Heart right ventricle (tissue), 16 donors: ENCODE results near the gene BRAT1. TPM values are rescaled to one million over a fixed set of nuclear protein-coding genes. Genes with fewer than 3 reads are reported as not detected.

Experiments
- ATAC-seq, 8 donors: fragments of 200-7000 bp; cut with Tn5 transposase; one replicate each; pipeline ENCODE4 v1.9.1; 2020; ENCODE audit warnings: mild to moderate bottlenecking in 8 of 8, moderate library complexity in 8 of 8, moderate number of reproducible peaks in 1 of 8
- DNase-seq, 2 donors: peaks; one replicate each; pipeline ENCODE4 v3.0.0-alpha.2; 2020
- H3K27ac ChIP-seq, 10 donors: fragments of 200-600 bp; sonication (generic) in 2 of 10; one replicate each; pipeline versions ENCODE4 v1.5.0 to v1.8.0; 2020 to 2022; ENCODE audit warnings: mild to moderate bottlenecking in 3 of 10
- H3K27me3 ChIP-seq, 7 donors: fragments of 200-600 bp; one replicate each; pipeline ENCODE4 v1.8.0; 2021 to 2022; ENCODE audit warnings: mild to moderate bottlenecking in 2 of 7
- H3K36me3 ChIP-seq, 9 donors: fragments of 200-600 bp; sonication (generic) in 1 of 9; one replicate each; pipeline versions ENCODE4 v1.5.0 to v1.8.0; 2020 to 2022; ENCODE audit warnings: mild to moderate bottlenecking in 2 of 9
- H3K4me1 ChIP-seq, 9 donors: fragments of 200-600 bp; sonication (generic) in 1 of 9; one replicate each; pipeline versions ENCODE4 v1.5.0 to v1.8.0; 2020 to 2022; ENCODE audit warnings: mild to moderate bottlenecking in 4 of 9
- H3K4me3 ChIP-seq, 10 donors: fragments of 200-600 bp; sonication (generic) in 2 of 10; one replicate each; pipeline versions ENCODE4 v1.5.0 to v1.8.0; 2020 to 2022; ENCODE audit warnings: mild to moderate bottlenecking in 7 of 10, moderate library complexity in 2 of 10
- H3K9me3 ChIP-seq, 11 donors: fragments of 200-600 bp in 10 of 11; sonication (generic) in 2 of 11; one replicate each; pipeline versions ENCODE4 v1.5.0 to v1.8.0; 2013 to 2022; ENCODE audit warnings: mild to moderate bottlenecking in 2 of 11, control low read depth in 1 of 11, moderate library complexity in 1 of 11
- WGBS, 2 donors: extraction: QIAGEN DNeasy Blood & Tissue Kit; methylation state at CpG; one replicate each; pipeline ENCODE4 v1.1.7; 2013; ENCODE audit warnings: inconsistent platforms in 1 of 2; 5-methylcytosine and 5-hydroxymethylcytosine counted together
- intact Hi-C, 10 donors: fragments of 100-400 bp; cut with DNase I; formaldehyde crosslinking; loops; one replicate each; pipeline versions ENCODE4 v1.11.1 to v1.14.2; 2022
- polyA plus RNA-seq, 2 donors: library from polyadenylated mRNA; stranded (reverse); fragments of 200-250 nt; gene quantifications; one replicate each; pipeline ENCODE4 v1.2.3, GENCODE V29; 2013
- total RNA-seq, 10 donors: library from RNA; stranded (reverse); fragmentation: NEBNext Ultra II Directional in 3 of 10; extraction: Animal tissue kit (Norgen Biotek cat#: 25700) in 3 of 10; gene quantifications; one replicate each; pipeline versions ENCODE4 v1.2.1 to v1.2.4, GENCODE V29; 2021 to 2023
- TF ChIP-seq, protein P1 (sequence below), 9 donors: fragments of 200-600 bp; sonication (generic) in 2 of 9; IDR thresholded peaks; one replicate each; pipeline versions ENCODE4 v1.5.0 to v1.8.0; 2021 to 2022; ENCODE audit warnings: antibody characterized with exemption in 9 of 9, mild to moderate bottlenecking in 5 of 9, moderate library complexity in 1 of 9
- donor health status: Arrhythmogenic right ventricular cardiomyopathy.
- donor health status: ischemic (EF 13 %, LVEDD 7.1; RV severe dilation, severe dysfunction).
- donor health status: healthy with polysubstance abuse.
- donor health status: DM: no; HTN: yes; CAD: no.
- donor health status: DM: no; HTN: no; CAD: no.
- donor health status: ischemic (EF 25% LVEDD 6.9; RV normal size, moderate dysfunction).
- donor health status: ischemic (EF 25% LVEDD 5.7; RV mildly dilated, moderate dysfunction).
- donor health status: healthy.
- donor health status: DM: yes; HTN: yes; CAD: no.
- donor health status: Ischemic cardiomyopathy.
- donor health status: ischemic (EF 35%, LVEDD 5.7; RV mildly dilated, moderate dysfunction).
- donor health status: nonischemic (EF 11% LVEDD 7.7; RV severe dilation, severe dysfunction).
- donor health status: DM: yes; HTN: yes; CAD: no.
- donor health status: PGD.
- donor health status: ischemic (EF 29% LVEDD 5.4; RV normal size, mild dysfunction).
- donor health status: nonischemic (EF 23%, LVEDD 6.1; RV moderate dilation, normal function).

The BRAT1 gene
- total and polyA plus RNA-seq, 12 donors = 10.6 to 22.8 (median 13.9) TPM

DNA sequence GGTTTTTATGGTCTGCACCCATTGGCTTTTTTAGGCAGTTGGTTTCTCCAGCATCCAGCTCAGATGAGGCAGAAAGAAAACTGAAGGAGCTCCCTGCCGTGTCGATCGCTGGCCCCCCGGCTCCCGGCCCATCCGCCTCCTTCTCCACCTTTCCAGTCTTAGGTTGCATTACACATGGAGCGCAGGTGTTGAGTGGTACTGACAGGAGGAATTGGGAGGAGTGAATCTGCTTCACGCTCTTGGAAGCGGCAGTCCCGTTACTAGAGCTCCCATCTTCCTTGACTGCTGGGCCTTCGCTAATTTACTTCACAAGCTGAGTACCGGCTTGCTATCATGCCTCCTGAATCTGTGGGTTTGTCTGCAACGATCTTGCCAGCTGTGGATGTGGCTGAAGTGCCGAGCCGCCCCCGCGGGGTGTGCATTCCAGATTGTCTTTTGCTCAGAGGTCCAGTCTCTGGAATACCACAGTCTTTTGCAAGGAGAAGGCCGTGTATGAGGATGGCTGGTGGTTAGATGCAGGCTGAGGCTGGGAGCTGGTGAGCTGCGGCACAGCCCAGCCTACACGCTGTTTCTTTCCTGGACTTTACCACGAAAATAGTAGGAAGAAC, 20.5 kb upstream of the BRAT1 start:
- Histone ChIP-seq H3K36me3 (peaks cover 0 to 68% (median 20%) of the 10 kb centered on the region in 9 donors), H3K4me1 (no peaks in the 10 kb centered on the region), H3K27me3 (no peaks in the 10 kb centered on the region), H3K4me3 (no peak overlapping the region), H3K9me3 (no peaks in the 10 kb centered on the region), H3K27ac (no peak overlapping the region)
- TF ChIP-seq, protein P1, sequence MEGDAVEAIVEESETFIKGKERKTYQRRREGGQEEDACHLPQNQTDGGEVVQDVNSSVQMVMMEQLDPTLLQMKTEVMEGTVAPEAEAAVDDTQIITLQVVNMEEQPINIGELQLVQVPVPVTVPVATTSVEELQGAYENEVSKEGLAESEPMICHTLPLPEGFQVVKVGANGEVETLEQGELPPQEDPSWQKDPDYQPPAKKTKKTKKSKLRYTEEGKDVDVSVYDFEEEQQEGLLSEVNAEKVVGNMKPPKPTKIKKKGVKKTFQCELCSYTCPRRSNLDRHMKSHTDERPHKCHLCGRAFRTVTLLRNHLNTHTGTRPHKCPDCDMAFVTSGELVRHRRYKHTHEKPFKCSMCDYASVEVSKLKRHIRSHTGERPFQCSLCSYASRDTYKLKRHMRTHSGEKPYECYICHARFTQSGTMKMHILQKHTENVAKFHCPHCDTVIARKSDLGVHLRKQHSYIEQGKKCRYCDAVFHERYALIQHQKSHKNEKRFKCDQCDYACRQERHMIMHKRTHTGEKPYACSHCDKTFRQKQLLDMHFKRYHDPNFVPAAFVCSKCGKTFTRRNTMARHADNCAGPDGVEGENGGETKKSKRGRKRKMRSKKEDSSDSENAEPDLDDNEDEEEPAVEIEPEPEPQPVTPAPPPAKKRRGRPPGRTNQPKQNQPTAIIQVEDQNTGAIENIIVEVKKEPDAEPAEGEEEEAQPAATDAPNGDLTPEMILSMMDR (IDR thresholded peaks at IDR 0.05) = no peak
- WGBS, 2 donors = 86 to 90% methylated on average over 21 of the region's 21 CpGs
- ATAC-seq = no peak
- intact Hi-C loops = loop anchor here in 1 of 10 donors (10.0 kb wide), 1 partner anchor 89 kb away; no protein-coding TSS in a partner anchor
- no peak for DNase-seq

GRCh38 chr7:2575046-2575732, 19.9 kb upstream of the BRAT1 start:
- intact Hi-C loops = loop anchor here in 1 of 10 donors (10.0 kb wide), 1 partner anchor 90 kb away; no protein-coding TSS in a partner anchor
- peaks cover 0 to 63% (median 20%) of the 10 kb centered on the region in 9 donors for H3K36me3 ChIP-seq
- no peak for DNase-seq
- H3K9me3 ChIP-seq = no peaks in the 10 kb centered on the region
- 87 to 88% methylated on average over 21 of the region's 21 CpGs for WGBS, 2 donors
- peak in 1 of 8 donors; percentile 33 for ATAC-seq
- TF ChIP-seq, protein P1 (IDR thresholded peaks at IDR 0.05) = no peak
- H3K27me3 ChIP-seq = no peaks in the 10 kb centered on the region
- no peaks in the 10 kb centered on the region for H3K4me1 ChIP-seq
- H3K27ac ChIP-seq = no peak overlapping the region
- H3K4me3 ChIP-seq = no peak overlapping the region

- ATAC-seq (peak in 1 of 8 donors; percentile 12), DNase-seq (no peak)
- Histone ChIP-seq H3K27me3 (no peaks in the 10 kb centered on the region), H3K36me3 (peaks cover 0 to 58% (median 20%) of the 10 kb centered on the region in 9 donors), H3K9me3 (no peaks in the 10 kb centered on the region), H3K4me3 (no peak overlapping the region), H3K27ac (no peak overlapping the region), H3K4me1 (no peaks in the 10 kb centered on the region)
- intact Hi-C loops = loop anchor here in 3 of 10 donors (5.0 to 10.0 kb wide), 3 partner anchors 91 to 109 kb away; no protein-coding TSS in a partner anchor
- TF ChIP-seq, protein P1 (IDR thresholded peaks at IDR 0.05) = no peak
- WGBS, 2 donors = 91 to 93% methylated on average over 9 of the region's 9 CpGs
Measured at GRCh38 chr7:2573761-2574160, 18.4 kb upstream of the BRAT1 start.

GRCh38 chr7:2572101-2572842, 16.9 kb upstream of the BRAT1 start:
- ATAC-seq = no peak
- intact Hi-C loops = loop anchor here in 3 of 10 donors (5.0 to 10.0 kb wide), 3 partner anchors 93 to 110 kb away; no protein-coding TSS in a partner anchor
- H3K36me3 ChIP-seq = peaks cover 0 to 51% (median 20%) of the 10 kb centered on the region in 9 donors
- 87 to 89% methylated on average over 22 of the region's 22 CpGs for WGBS, 2 donors
- no peak overlapping the region for H3K27ac ChIP-seq
- H3K9me3 ChIP-seq = no peaks in the 10 kb centered on the region
- no peaks in the 10 kb centered on the region for H3K27me3 ChIP-seq
- H3K4me3 ChIP-seq = no peak overlapping the region
- H3K4me1 ChIP-seq = peaks cover 0 to 11% (median 6%) of the 10 kb centered on the region in 9 donors
- TF ChIP-seq, protein P1 (IDR thresholded peaks at IDR 0.05) = no peak
- no peak for DNase-seq
